GM21515 (cell line): ENCODE results near the gene SEC14L1.

ENCODE experiments used
- ATAC-seq: cut with Tn5 transposase; IDR thresholded peaks from one replicate; pipeline ENCODE4 v1.9.1; 2021; ENCODE audit not compliant: unreplicated experiment

Gene SEC14L1

DNA sequence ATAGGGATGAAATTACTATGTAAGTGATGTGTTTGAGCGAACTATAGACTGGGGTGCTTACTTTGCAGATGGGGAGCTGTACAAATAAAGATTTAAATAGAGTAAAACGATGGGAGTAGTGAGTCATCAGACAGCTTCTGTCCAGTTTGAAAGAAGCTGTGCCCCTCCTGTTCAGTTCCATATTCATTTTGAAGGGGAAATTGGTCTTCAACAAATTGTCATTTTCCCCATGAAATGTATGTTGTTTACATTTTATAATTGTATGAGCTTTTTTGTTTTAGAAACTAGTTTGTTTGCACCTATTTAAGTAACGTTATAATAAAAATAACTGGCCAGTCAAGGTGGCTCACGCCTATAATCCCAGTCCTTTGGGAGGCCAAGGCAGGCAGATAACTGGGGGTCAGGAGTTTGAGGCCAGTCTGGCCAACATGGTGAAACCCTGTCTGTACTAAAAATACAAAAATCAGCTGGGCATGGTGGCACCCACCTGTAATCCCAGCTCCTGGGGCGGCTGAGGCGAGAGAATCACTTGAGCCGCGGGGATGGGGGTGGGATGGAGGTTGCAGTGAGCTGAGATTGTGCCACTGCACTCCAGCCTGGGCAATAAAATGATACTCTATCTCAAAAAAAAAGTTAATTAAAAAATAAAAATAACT is 20.2 kb downstream of the SEC14L1 start:
- ATAC-seq, result no peak

GRCh38 chr17:77161953-77162352 is 21.2 kb downstream of the SEC14L1 start:
- no peak for ATAC-seq

GRCh38 chr17:77163001-77163400 is 22.2 kb downstream of the SEC14L1 start:
- no peak for ATAC-seq

GRCh38 chr17:77163511-77164280 is 22.9 kb downstream of the SEC14L1 start:
- ATAC-seq, result no peak

DNA sequence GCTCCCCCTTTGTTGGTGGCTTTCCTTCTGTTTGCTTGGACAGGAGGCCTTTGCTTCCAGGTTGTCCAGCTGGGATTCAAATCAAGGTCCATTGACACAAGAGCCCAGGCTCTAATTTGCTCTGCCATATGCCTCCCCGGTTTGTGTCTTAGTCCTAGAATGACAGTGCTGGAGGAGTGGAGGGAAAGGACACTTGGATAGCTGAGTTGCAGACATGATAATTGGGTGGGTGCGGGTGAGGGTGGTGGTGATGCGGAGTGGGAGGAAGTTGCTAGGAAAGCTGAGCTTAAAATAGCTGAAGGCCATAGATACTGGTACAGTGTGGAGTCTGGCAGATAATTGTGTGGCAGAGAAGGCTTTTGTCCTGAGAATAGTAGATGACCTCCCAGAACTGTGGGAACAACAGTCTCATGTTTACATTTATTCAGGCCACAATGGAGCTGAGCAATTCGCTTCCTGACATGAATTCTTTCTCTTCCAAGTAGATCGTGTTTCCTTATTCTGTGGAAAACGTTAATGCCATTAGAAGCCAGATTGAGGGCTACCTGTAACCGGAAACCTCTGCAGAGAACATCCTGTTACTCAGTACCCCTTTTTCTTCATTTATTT is 23.8 kb downstream of the SEC14L1 start:
- ATAC-seq, result no peak

DNA sequence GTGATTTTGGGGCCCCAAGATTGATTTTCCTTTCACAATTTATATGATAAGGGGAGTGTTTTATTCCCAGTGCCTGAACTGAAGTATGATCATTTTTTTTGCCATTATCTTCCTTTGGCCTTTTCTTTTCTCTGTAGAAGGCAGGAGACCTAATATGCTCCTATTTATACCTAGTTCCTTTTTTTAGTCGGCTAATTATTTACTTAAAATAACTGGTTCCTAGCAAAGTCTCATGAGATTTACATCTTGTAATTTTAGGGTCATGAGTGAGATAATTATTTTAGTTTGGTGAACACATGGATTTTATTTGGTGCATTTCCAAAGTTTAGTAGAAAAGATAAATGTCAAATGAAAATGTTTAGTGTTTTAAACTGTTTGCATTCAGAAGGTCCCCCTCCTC is 24.8 kb downstream of the SEC14L1 start:
- no peak for ATAC-seq

- ATAC-seq, result no peak
These were observed 26.9 kb downstream of the SEC14L1 start for GRCh38 chr17:77167472-77168306.

- no peak for ATAC-seq
These were observed 32.3 kb downstream of the SEC14L1 start for GRCh38 chr17:77173104-77173503.

DNA sequence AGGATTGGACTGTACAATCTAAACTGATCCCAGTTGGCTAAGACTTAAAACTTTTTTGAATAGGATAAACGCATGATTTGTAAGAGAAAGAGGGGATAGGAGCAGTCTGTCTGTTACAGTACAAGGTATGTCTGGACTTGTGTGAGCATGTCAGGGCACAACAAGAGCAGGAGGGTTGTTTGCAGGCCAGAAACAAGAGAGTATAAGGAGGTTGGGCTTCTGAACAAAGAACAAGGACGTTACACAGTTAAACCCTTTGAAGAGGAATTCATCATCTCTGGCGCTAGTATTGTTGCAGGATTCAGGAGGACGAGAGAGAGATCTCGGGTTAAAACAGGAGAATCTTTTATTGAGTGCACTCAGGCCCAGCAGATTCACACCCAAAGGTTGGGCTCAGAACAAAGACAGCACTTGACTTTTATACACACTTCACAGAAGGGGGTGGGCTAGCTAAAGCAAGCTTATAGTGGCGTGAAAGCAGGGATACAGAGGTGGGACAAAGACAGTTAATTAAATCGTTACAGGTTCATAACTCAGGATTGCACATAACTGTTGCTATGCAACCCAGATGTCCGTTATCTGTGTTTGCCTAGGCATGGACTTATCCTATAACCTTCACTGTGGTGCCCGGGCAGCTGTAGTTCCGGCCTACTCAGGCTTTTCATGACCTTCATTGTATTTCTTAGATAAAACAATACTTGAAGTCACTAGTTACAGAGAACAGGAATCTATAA is 34.3 kb downstream of the SEC14L1 start:
- no peak for ATAC-seq

DNA sequence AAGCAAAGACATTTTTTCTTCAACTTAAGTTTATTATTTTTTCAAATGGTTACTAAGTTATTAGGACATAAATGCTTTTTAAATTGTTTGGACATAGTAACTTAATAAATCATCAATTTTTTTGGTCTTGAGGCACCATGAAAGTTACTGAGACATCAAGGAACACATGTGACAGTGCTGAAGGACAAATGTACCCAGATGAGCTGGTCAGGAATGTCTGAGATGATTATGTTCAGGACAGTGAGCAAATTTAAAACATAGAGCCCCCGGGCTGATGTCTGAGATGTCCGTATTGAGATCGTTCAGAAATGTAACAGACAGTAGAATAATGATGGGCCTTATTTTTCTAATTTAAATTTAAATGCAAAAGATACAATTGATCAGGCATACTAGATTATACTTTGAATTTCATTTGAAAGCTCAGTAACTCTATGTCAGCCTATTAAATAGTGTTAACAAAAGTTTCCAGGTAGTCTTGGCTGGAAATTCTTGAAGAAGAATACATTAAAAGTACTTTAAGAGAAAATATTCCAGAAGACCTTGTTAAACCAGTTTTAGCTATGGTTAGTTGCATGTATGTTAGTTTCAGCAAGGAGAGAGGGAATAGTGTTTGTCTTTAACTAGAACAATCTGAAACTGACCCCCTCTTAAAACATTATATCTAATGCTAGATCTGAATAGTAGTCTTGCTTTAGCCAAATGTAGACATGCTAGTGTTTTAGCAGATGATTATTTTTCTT is 36.4 kb downstream of the SEC14L1 start:
- no peak for ATAC-seq

- no peak for ATAC-seq
These were observed 37.3 kb downstream of the SEC14L1 start for GRCh38 chr17:77178050-77178449.

- no peak for ATAC-seq
These were observed 37.8 kb downstream of the SEC14L1 start for GRCh38 chr17:77178563-77178962.

DNA sequence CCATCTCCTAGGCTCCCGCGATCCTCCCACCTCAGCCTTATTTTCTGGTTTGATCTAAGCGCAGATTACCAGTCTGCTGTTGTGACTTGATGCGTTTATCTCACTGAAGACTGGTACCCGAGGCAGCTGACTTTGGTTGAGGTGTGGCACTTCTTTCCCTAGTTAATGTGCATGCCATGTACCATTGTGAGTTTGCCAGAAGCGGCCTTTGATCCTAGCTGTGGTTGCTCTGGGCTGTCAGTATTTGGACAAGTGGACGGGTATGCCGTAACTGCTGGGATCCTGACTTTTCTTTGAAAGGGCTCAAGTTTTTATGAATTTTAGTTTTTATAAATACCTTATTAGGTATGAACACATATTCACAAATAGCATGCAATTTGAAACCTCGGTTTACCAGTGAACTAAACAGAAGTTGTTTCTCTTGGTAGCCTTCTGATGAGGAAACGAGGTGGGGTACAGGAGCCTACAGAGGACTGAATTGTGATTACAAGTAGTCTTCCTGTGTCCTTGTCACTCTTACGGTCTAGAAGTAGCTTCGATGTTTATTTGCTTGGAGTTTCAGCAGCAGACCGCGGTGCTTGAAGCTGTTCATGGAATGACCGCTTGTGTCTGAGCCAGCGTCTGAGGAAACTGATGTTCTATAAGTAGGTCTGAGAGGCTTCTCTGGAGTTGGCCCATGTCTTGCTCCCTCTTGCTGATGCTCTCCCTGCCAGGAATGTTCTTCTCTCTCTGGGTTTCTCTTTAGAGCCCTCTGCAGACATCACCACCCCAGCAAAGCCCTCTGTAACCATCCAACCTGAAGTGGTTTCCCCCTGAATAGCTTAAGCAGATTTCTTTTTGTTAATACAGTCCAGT is 40.0 kb downstream of the SEC14L1 start:
- no peak for ATAC-seq

- ATAC-seq, result no peak
These were observed 41.7 kb downstream of the SEC14L1 start for GRCh38 chr17:77182205-77183172.

DNA sequence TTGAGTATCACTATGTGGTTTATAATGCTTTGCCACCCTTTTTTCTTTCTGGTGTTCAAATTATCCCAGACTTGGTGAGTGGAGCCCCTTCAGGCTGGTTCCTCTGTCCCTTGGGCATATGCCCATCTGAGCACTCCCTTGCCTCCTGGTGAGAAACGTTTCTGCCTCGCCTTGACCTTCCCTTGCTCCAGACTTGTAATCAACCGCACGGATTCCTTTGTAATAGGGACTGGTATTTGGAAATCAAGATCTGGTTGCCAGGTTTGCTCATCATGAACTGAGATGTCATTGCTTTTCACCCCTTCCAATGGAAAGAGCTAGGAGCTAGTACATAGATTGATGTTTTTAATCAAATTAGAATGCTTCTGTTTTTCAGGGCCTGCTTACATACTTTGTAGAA is 43.7 kb downstream of the SEC14L1 start:
- ATAC-seq, result no peak

DNA sequence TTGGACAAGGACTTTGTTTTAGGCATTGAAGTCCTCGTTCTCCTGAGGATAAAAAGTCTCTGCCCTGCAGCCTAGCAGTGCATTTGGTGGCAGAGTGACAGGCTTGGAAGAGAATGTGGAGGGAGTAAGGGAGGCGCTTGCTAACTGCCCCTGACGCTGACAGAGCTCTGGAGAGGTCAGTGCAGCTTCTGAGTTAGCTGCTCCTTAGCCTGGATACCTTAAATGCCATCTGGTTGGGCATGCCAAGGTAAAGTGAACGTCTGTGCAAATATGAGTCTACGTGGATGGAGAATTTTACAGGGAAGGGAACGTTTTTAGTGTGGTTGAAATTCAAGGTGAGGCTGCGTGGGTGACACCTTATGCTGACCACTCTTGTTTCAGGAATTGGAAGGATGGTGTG is 44.4 kb downstream of the SEC14L1 start:
- no peak for ATAC-seq

GRCh38 chr17:77186141-77186604 is 45.4 kb downstream of the SEC14L1 start:
- ATAC-seq, result no peak
